IMR-90 (cell line): ENCODE results near the gene HSD3B2. TPM values are rescaled to one million over a fixed set of nuclear protein-coding genes. Genes with fewer than 3 reads are reported as not detected.

Source experiments
- ATAC-seq: fragments of 200-7000 bp; cut with Tn5 transposase; 2 replicates; pipeline ENCODE4 v1.9.1; 2020; ENCODE audit warnings: low read depth, mild to moderate bottlenecking, moderate library complexity
- BruUV-seq: library from RNA; stranded (reverse); fragments of 400-500 nt; replicated peaks from 2 replicates; lab custom pipeline; 2021; lab: Mats Ljungman, UMichigan
- CTCF ChIA-PET: fragments of 300-600 bp; formaldehyde crosslinking; extraction: SDS; loops from one replicate; lab custom pipeline; 2021; ENCODE audit warnings: antibody characterized with exemption; lab: Yijun Ruan, JAX
- POLR2A ChIA-PET: fragments of 300-600 bp; sonication (Branson Sonifier 250); formaldehyde crosslinking; loops from one replicate; lab custom pipeline; 2022; ENCODE audit warnings: antibody characterized with exemption; ENCODE audit not compliant: unreplicated experiment; lab: Charles Lee
- DNase-seq: peaks from one replicate; pipeline ENCODE4 v3.0.0; 2013
- H2AFZ ChIP-seq: replicated peaks from 2 replicates; pipeline ENCODE3; 2013; ENCODE audit warnings: low read length, mild to moderate bottlenecking; ENCODE audit not compliant: poor library complexity
- H2AK5ac ChIP-seq: 2 replicates; pipeline ENCODE4 v1.6.1; 2013; ENCODE audit warnings: low read depth, low read length, inconsistent platforms
- H2AK9ac ChIP-seq: replicated peaks from 2 replicates; pipeline ENCODE3; 2013; ENCODE audit warnings: mild to moderate bottlenecking, low read depth, low read length, moderate library complexity; ENCODE audit not compliant: poor library complexity
- H2BK120ac ChIP-seq: 2 replicates; pipeline ENCODE4 v1.6.1; 2013; ENCODE audit warnings: low read depth, low read length, inconsistent platforms
- H2BK15ac ChIP-seq: 3 replicates; pipeline ENCODE4 v1.6.1; 2013; ENCODE audit warnings: low read depth, low read length, inconsistent platforms
- H2BK20ac ChIP-seq: 2 replicates; pipeline ENCODE4 v1.6.1; 2013; ENCODE audit warnings: low read depth, mild to moderate bottlenecking, inconsistent platforms, low read length, moderate library complexity
- H2BK5ac ChIP-seq: 2 replicates; pipeline ENCODE4 v1.6.1; 2013; ENCODE audit warnings: mild to moderate bottlenecking, low read depth, low read length, inconsistent platforms; ENCODE audit not compliant: poor library complexity, severe bottlenecking
- H3K14ac ChIP-seq: replicated peaks from 2 replicates; pipeline ENCODE4 v1.6.1; 2013; ENCODE audit warnings: low read depth, low read length, inconsistent platforms
- H3K18ac ChIP-seq: 2 replicates; pipeline ENCODE4 v1.6.1; 2013; ENCODE audit warnings: low read depth, low read length, control low read depth
- H3K23ac ChIP-seq: 2 replicates; pipeline ENCODE4 v1.6.1; 2013; ENCODE audit warnings: low read depth, low read length, inconsistent platforms
- H3K27ac ChIP-seq: 2 replicates; pipeline ENCODE4 v1.5.1; 2013; ENCODE audit warnings: mild to moderate bottlenecking, control low read depth, low read length; ENCODE audit not compliant: insufficient read depth
- H3K27me3 ChIP-seq: 2 replicates; pipeline ENCODE4 v1.6.1; 2013; ENCODE audit warnings: low read length; ENCODE audit not compliant: control insufficient read depth, insufficient read depth
- H3K36me3 ChIP-seq: 2 replicates; pipeline ENCODE4 v1.6.1; 2013; ENCODE audit warnings: low read length, mixed read lengths; ENCODE audit not compliant: control insufficient read depth, insufficient read depth
- H3K4ac ChIP-seq: 2 replicates; pipeline ENCODE4 v1.6.1; 2013; ENCODE audit warnings: low read depth, low read length, inconsistent platforms
- H3K4me1 ChIP-seq: 2 replicates; pipeline ENCODE4 v1.6.1; 2013; ENCODE audit warnings: low read length, mixed read lengths; ENCODE audit not compliant: control insufficient read depth, insufficient read depth
- H3K4me2 ChIP-seq: 2 replicates; pipeline ENCODE4 v1.6.1; 2013; ENCODE audit warnings: low read depth, mild to moderate bottlenecking, control low read depth, low read length, moderate library complexity
- H3K4me3 ChIP-seq: 2 replicates; pipeline ENCODE4 v1.5.1; 2013; ENCODE audit warnings: low read depth, mild to moderate bottlenecking, control low read depth, low read length, moderate library complexity; ENCODE audit not compliant: insufficient read depth
- H3K56ac ChIP-seq: 2 replicates; pipeline ENCODE4 v1.6.1; 2013; ENCODE audit warnings: low read length, inconsistent platforms; ENCODE audit not compliant: insufficient read depth; ENCODE audit errors: extremely low read depth
- H3K79me1 ChIP-seq, 2 experiments: 2 replicates each; pipeline ENCODE4 v1.6.1; 2013; ENCODE audit warnings: low read length in 2 of 2, inconsistent platforms in 1 of 2, low read depth in 1 of 2
- H3K9ac ChIP-seq: 2 replicates; pipeline ENCODE4 v1.6.1; 2013; ENCODE audit warnings: low read depth, low read length, control low read depth
- H3K9me1 ChIP-seq: 2 replicates; pipeline ENCODE4 v1.6.1; 2013; ENCODE audit warnings: low read length, inconsistent platforms; ENCODE audit not compliant: insufficient read depth
- H3K9me3 ChIP-seq: 2 replicates; pipeline ENCODE4 v1.6.1; 2013; ENCODE audit warnings: low read length; ENCODE audit not compliant: control insufficient read depth, insufficient read depth
- H4K20me1 ChIP-seq: 2 replicates; pipeline ENCODE4 v1.6.1; 2013; ENCODE audit warnings: low read length, inconsistent platforms; ENCODE audit not compliant: insufficient read depth
- H4K5ac ChIP-seq: 2 replicates; pipeline ENCODE4 v1.6.1; 2013; ENCODE audit warnings: mild to moderate bottlenecking, low read depth, low read length, control low read depth
- H4K8ac ChIP-seq, 2 experiments: 2 replicates each; pipeline ENCODE4 v1.6.1; 2013; ENCODE audit warnings: low read depth in 2 of 2, low read length in 2 of 2, control low read depth in 1 of 2, inconsistent platforms in 1 of 2
- H4K91ac ChIP-seq: 2 replicates; pipeline ENCODE4 v1.6.1; 2013; ENCODE audit warnings: low read depth, low read length, inconsistent platforms; ENCODE audit not compliant: insufficient read depth
- ELK1 ChIP-seq: fragments of 150-350 bp; IDR thresholded peaks from 2 replicates; pipeline ENCODE4 v1.6.1; 2016; ENCODE audit warnings: low read depth, mild to moderate bottlenecking, low read length, moderate library complexity, borderline replicate concordance
- MAFK ChIP-seq: IDR thresholded peaks from 2 replicates; pipeline ENCODE4 v1.6.1; 2012; ENCODE audit warnings: low read depth, low read length, improper control_type of control experiment
- NFE2L2 ChIP-seq: fragments of 150-350 bp; IDR thresholded peaks from 2 replicates; pipeline ENCODE4 v1.6.1; 2016; ENCODE audit warnings: low read depth, mild to moderate bottlenecking, low read length
- WGBS, 2 experiments: methylation state at CpG; one replicate each; pipeline versions ENCODE4 v1.1.5 to v1.1.7; 2013; ENCODE audit warnings: missing lambda C conversion rate in 2 of 2; ENCODE audit not compliant: insufficient read length in 1 of 2; ENCODE audit errors: extremely low coverage in 2 of 2; 5-methylcytosine and 5-hydroxymethylcytosine counted together
- dilution Hi-C: fragments of 300-500 bp; cut with HindIII; formaldehyde crosslinking; loops from one replicate; pipeline ENCODE4 v1.14.3; 2018; ENCODE audit warnings: low sequenced_read_pairs; ENCODE audit not compliant: unreplicated experiment
- in situ Hi-C: fragments of 300-500 bp; cut with MboI; formaldehyde crosslinking; loops from 3 replicates; pipeline ENCODE4 v1.14.3; 2019; ENCODE audit warnings: low sequenced_read_pairs, inconsistent platforms, mixed read lengths
- intact Hi-C: fragments of 100-400 bp; cut with micrococcal nuclease; formaldehyde crosslinking; loops from 2 replicates; pipeline ENCODE4 v1.10.0; 2022
- polyA plus RNA-seq, 3 experiments: library from polyadenylated mRNA; depleted of rRNA; stranded (reverse); fragments of >200 nt; gene quantifications; 2 replicates each; pipeline ENCODE4 v1.2.3, GENCODE V29; 2012; ENCODE audit warnings: low replicate concordance in 1 of 3
- total RNA-seq: library from RNA; depleted of rRNA; stranded (reverse); fragments of >200 nt; gene quantifications from 2 replicates; pipeline ENCODE4 v1.2.3, GENCODE V29; 2012

The HSD3B2 gene
- total and polyA plus RNA-seq, 2 of the 4 experiments (the other 2 are of a cell fraction), result not detected

GRCh38 chr1:119368554-119368953 is 46.4 kb upstream of the HSD3B2 start, which contains the start of gene HAO2:
Gene HAO2, plus strand, starts transcription at chr1:119368785. Its CDS starts 12,301 bp downstream, at chr1:119381086.
- Histone ChIP-seq H3K36me3 (no peaks in the 10 kb centered on the region), H3K56ac (no peak within 1 kb of the TSS), H4K20me1 (no peaks in the 10 kb centered on the region), H4K5ac (no peak within 1 kb of the TSS), H4K91ac (no peak within 1 kb of the TSS), H3K14ac (no peak within 1 kb of the TSS), H3K9ac (no peak within 1 kb of the TSS), H4K8ac (no peak within 1 kb of the TSS), H2BK20ac (no peak within 1 kb of the TSS), H3K18ac (no peak within 1 kb of the TSS), H3K27me3 (peaks cover 8% of the 10 kb centered on the region), H2AK9ac (no peak within 1 kb of the TSS), H3K4ac (no peak within 1 kb of the TSS), H3K79me1 (no peaks in the 10 kb centered on the region), H3K9me3 (no peaks in the 10 kb centered on the region), H2BK15ac (no peak within 1 kb of the TSS), H2BK5ac (no peak within 1 kb of the TSS), H3K4me1 (no peaks in the 10 kb centered on the region), H3K23ac (no peak within 1 kb of the TSS), H2AK5ac (no peak within 1 kb of the TSS), H2BK120ac (no peak within 1 kb of the TSS), H3K27ac (no peak within 1 kb of the TSS), H3K4me3 (no peak within 1 kb of the TSS), H3K9me1 (no peaks in the 10 kb centered on the region), H2AFZ (no peak within 1 kb of the TSS), H3K4me2 (no peak within 1 kb of the TSS)
- CTCF ChIA-PET, result no interaction called here
- BruUV-seq, result no TSS peak
- DNase-seq, result no peak
- no peak for ATAC-seq
- dilution Hi-C loops (no loop called here), intact Hi-C loops (loop anchor here (5.0 kb wide), 1 partner anchor 226 kb away; the partner anchor contains the start of gene WARS2), in situ Hi-C loops (loop anchor here (10.0 to 25.0 kb wide), 2 partner anchors 94 to 1206 kb away; no protein-coding TSS in a partner anchor)
- TF ChIP-seq NFE2L2 (no peak), MAFK (peak; percentile 100), ELK1 (no peak)
- POLR2A ChIA-PET, result no interaction called here
- 60% methylated on average over 1 of the region's 2 CpGs; no CpG with 5 or more reads in 1 of the 2 experiments for WGBS, 2 experiments
